ENCODE results near the gene MTUS2. TPM values are rescaled to one million over a fixed set of nuclear protein-coding genes. Genes with fewer than 3 reads are reported as not detected.

Gene MTUS2
- total RNA-seq, 3 donors from 2014 or later, result not detected

DNA sequence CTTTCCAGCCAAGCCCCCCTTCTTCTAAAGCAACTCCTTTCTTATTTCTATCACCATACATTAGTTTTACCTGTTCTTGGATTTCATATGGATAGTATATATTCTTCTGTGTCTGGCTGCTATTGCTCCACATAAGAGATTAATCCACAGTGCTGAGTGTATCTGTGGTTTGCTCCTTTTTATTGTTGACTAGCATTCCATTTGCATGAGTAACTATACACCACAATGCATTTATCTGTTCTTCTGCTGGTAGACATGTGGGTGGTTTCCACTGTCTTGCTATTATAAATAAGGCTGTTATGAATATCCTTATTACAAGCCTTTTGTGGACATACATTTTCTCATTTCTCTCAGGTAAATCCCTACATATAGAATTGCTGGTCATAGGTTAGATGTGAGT is 637.2 kb downstream of the MTUS2 start:
- no peak overlapping the region for H3K4me3 Mint-ChIP-seq
- DNase-seq, result no peak
- H3K9me3 Mint-ChIP-seq, result no peaks in the 10 kb centered on the region
- peaks cover 14% of the 10 kb centered on the region for H3K27me3 Mint-ChIP-seq (ENCODE audit: low read depth)
- ATAC-seq, result no peak
- no peaks in the 10 kb centered on the region for H3K4me1 Mint-ChIP-seq (ENCODE audit: low read depth)
- H3K36me3 Mint-ChIP-seq (ENCODE audit: insufficient read depth), result no peaks in the 10 kb centered on the region

DNA sequence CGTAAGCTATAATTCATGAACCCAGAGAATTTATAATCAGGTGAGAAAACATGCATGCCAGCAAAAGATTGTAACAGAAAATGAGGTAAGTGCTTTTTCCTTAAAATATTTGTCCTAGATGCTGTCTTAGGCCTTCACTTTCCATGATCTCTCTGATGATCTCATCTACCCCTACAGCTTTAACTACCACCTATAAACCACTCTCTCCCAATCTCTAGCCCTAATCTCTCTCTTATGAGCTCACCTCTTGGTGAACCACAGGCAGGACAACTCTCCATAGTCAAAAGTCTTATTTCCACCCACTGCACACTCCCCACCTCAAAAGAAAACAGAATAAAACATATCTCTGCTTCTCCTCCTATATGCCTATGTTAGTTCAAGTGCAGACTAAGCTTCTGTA is 638.3 kb downstream of the MTUS2 start:
- Mint-ChIP-seq H3K36me3 (ENCODE audit: insufficient read depth) (no peaks in the 10 kb centered on the region), H3K27me3 (ENCODE audit: low read depth) (peaks cover 11% of the 10 kb centered on the region), H3K4me1 (ENCODE audit: low read depth) (no peaks in the 10 kb centered on the region), H3K9me3 (no peaks in the 10 kb centered on the region), H3K4me3 (no peak overlapping the region)
- ATAC-seq (no peak), DNase-seq (no peak)

DNA sequence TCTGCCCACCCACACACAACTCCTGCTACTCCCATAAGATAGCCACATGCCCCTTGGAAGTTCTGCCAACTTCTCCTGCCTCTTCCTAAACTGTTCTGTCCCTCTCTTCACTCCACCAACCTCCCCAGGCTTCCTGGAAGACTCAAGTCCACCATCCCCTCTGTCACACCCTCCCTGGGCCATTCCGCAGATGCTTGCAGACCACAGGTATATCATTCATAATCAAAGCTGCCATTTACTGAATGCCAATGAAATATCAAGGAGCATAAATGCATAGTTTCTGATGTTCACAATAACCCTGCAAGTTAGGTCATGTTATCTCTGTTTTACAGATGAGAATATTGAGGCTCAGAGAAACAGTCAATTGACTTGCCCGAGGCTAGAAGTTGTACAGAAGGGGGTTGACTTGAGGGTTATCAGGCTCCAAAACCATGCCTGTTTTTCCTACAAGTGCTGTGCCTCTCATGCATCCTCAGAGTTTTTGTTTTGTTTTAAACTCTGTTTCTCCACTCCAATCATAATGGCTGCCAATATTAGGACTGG is 639.7 kb downstream of the MTUS2 start:
- no peak overlapping the region for H3K4me3 Mint-ChIP-seq
- H3K27me3 Mint-ChIP-seq (ENCODE audit: low read depth), result peaks cover 11% of the 10 kb centered on the region
- DNase-seq (no peak), ATAC-seq (no peak)
- H3K9me3 Mint-ChIP-seq, result no peaks in the 10 kb centered on the region
- no peaks in the 10 kb centered on the region for H3K36me3 Mint-ChIP-seq (ENCODE audit: insufficient read depth)
- no peaks in the 10 kb centered on the region for H3K4me1 Mint-ChIP-seq (ENCODE audit: low read depth)

DNA sequence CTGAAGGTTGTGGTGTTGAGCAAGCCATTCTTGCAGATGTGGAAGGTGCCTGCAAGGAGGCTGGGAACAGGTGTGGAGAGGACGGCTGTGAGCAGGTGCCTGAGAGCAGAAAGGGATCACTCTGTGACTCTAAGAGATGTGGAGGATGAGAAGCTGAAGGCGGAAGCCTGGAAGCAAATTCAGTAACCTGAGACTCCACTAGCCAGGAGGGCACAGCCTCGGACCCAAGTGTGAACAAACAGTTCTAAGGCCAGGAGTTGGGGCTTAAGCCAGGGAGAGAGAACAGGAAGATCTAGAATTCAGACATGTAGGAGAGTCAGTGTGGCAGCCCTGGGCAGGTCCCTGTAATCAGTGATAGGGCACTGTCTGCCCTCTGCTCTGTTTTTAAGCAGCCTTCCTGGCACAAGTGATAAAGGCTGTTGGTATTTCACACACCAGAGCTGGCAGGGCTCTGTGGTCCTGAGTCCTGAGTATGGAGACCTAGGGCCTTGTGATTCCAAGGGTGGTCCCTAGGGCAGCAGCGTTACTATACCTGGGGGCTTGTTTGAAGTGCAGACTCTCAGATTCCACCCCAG is 644.1 kb downstream of the MTUS2 start:
- H3K27me3 Mint-ChIP-seq (ENCODE audit: low read depth), result peaks cover 3% of the 10 kb centered on the region
- ATAC-seq (no peak), DNase-seq (no peak)
- H3K4me3 Mint-ChIP-seq, result no peak overlapping the region
- no peaks in the 10 kb centered on the region for H3K9me3 Mint-ChIP-seq
- H3K4me1 Mint-ChIP-seq (ENCODE audit: low read depth), result no peaks in the 10 kb centered on the region
- H3K36me3 Mint-ChIP-seq (ENCODE audit: insufficient read depth), result no peaks in the 10 kb centered on the region

DNA sequence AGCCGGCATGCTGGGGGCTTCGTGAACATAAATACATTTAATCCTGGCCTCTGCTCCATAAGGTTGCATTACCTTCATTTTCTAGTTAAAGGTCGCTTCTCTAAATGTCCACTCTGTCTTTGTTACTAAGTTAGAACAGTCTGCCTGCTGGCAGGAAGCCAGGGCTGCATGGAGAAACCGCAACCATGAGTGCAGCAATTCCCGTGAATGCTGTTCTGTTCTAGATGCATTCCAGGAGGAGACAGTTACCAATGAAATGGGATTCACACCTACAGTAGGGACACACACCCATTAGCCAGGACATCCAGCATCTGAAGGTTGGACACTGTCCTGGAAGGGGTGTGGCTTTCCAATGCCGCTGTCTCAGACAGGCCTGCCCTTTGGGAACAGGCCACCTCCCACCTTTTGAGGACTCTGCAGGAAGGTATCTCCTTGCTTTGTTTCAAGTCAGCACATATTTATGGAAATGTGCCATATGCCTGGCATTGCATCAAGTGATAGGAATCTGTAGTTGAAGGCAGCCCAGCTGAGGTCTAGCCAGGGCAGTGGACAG is 645.7 kb downstream of the MTUS2 start:
- H3K9me3 Mint-ChIP-seq, result no peaks in the 10 kb centered on the region
- ATAC-seq (no peak), DNase-seq (no peak)
- H3K4me3 Mint-ChIP-seq, result no peak overlapping the region
- no peaks in the 10 kb centered on the region for H3K36me3 Mint-ChIP-seq (ENCODE audit: insufficient read depth)
- no peaks in the 10 kb centered on the region for H3K27me3 Mint-ChIP-seq (ENCODE audit: low read depth)
- H3K4me1 Mint-ChIP-seq (ENCODE audit: low read depth), result no peaks in the 10 kb centered on the region

DNA sequence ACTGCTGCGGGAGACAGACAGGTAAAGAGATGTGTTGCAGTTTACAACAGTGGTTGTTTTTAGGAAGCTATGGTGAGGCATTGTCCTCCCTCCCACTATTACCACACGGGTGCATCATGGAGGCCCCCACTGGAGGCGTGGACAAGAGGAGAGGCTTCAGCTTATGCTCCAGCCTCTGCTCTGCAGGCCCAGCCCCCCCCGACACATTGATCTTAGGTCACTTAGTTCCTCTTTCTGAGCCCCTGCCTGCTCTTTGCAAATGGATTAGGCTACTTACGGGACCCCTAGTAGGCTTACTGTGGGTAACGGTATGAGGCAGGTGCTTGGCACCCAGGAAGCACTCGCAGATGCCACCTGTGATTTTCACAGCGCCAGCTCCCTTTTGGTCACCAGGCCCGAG is 651.4 kb downstream of the MTUS2 start:
- Mint-ChIP-seq H3K36me3 (ENCODE audit: insufficient read depth) (no peaks in the 10 kb centered on the region), H3K4me3 (no peak overlapping the region), H3K4me1 (ENCODE audit: low read depth) (no peaks in the 10 kb centered on the region), H3K27me3 (ENCODE audit: low read depth) (no peaks in the 10 kb centered on the region), H3K9me3 (no peaks in the 10 kb centered on the region)
- ATAC-seq (no peak), DNase-seq (no peak)

DNA sequence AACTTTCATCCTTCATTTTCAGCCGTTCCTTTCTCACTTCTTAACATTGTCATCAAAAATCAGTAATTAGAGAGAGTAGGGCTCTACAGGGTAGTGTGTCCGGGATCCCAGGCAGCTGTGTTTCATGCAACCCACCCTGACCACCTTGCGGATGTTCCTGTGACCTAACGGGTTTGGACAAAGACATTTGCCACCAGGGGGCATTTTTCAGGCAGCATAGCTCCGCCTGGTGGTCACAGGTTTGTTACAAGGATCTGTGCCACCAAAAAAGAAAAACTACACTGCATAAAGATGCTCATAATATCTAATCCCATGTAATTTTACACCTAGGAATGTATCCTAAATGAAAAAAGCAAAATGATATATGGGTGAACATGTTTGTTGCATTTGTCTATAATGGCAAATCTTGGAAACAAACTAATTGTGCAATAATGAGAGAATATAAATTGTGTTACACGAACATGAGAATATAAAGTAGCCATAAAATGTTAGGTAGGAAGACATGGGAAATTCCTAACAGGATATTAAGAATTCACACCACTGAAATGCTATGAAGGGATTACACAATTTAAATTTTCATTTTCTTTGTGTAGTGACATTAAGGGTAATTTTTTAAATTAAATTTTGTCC is 652.3 kb downstream of the MTUS2 start:
- no peak overlapping the region for H3K4me3 Mint-ChIP-seq
- peak in 1 of 2 donors; percentile 46 for ATAC-seq
- no peaks in the 10 kb centered on the region for H3K36me3 Mint-ChIP-seq (ENCODE audit: insufficient read depth)
- DNase-seq, result peak; percentile 33
- H3K27me3 Mint-ChIP-seq (ENCODE audit: low read depth), result no peaks in the 10 kb centered on the region
- no peaks in the 10 kb centered on the region for H3K9me3 Mint-ChIP-seq
- H3K4me1 Mint-ChIP-seq (ENCODE audit: low read depth), result no peaks in the 10 kb centered on the region

DNA sequence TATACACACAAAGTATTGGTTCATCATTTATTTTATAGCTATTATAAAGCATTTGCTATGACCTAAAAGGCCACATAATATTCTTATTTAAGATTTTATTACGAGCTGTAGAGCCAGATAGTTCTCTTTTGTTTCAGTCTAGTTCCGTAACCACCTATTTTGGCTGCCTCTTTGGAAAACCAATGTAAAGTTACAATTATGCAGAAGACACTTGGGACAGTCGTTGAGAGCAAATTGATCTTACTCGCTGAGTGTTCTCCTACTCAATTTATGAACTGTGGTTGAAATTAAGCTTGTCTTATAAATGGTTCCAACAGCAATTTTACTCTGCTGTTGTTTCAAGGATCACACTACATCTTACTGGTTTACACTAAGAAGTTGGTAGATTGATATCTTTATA is 653.0 kb downstream of the MTUS2 start:
- no peak for ATAC-seq
- H3K36me3 Mint-ChIP-seq (ENCODE audit: insufficient read depth), result no peaks in the 10 kb centered on the region
- peaks cover 2% of the 10 kb centered on the region for H3K27me3 Mint-ChIP-seq (ENCODE audit: low read depth)
- no peaks in the 10 kb centered on the region for H3K4me1 Mint-ChIP-seq (ENCODE audit: low read depth)
- H3K4me3 Mint-ChIP-seq, result no peak overlapping the region
- no peaks in the 10 kb centered on the region for H3K9me3 Mint-ChIP-seq
- DNase-seq, result no peak

DNA sequence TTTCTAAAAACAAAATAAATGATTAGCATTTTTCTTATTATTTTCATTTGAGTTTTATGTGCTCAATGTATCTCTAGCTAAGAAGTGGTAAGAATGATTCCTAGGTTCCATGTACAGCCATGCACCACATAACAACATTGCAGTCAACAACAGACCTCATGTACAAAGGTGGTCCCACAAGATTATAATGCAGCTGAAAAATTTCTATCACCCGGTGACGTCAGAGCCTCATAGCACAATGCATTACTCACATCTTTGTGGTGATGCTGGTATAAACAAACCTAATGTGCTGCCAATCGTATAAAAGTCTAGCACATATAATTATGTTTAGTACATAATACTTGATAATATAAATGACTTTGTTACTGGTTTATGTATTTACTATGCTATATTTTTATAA is 654.9 kb downstream of the MTUS2 start:
- DNase-seq, result no peak
- H3K27me3 Mint-ChIP-seq (ENCODE audit: low read depth), result peaks cover 7% of the 10 kb centered on the region
- no peak for ATAC-seq
- H3K36me3 Mint-ChIP-seq (ENCODE audit: insufficient read depth), result no peaks in the 10 kb centered on the region
- H3K9me3 Mint-ChIP-seq, result no peaks in the 10 kb centered on the region
- no peaks in the 10 kb centered on the region for H3K4me1 Mint-ChIP-seq (ENCODE audit: low read depth)
- no peak overlapping the region for H3K4me3 Mint-ChIP-seq

DNA sequence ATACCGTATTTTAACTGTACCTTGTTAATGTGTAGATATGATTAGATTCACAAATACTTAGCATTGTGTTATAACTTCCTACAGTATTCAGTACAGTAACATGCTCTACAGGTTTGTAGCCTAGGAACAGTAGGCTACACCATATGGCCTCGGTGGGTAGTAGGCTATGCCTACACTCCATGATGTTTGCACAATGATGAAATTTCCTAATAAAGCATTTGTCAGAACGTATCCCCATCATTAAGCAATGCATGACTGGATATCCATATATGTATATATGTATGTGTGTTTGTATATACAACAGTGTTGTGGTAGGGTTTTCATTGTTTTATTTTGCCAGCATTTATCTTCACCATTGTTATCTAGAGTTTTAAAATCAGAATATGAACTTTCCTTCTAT is 655.9 kb downstream of the MTUS2 start:
- H3K4me1 Mint-ChIP-seq (ENCODE audit: low read depth), result no peaks in the 10 kb centered on the region
- H3K27me3 Mint-ChIP-seq (ENCODE audit: low read depth), result peaks cover 7% of the 10 kb centered on the region
- H3K4me3 Mint-ChIP-seq, result no peak overlapping the region
- no peaks in the 10 kb centered on the region for H3K36me3 Mint-ChIP-seq (ENCODE audit: insufficient read depth)
- ATAC-seq, result no peak
- no peak for DNase-seq
- no peaks in the 10 kb centered on the region for H3K9me3 Mint-ChIP-seq

DNA sequence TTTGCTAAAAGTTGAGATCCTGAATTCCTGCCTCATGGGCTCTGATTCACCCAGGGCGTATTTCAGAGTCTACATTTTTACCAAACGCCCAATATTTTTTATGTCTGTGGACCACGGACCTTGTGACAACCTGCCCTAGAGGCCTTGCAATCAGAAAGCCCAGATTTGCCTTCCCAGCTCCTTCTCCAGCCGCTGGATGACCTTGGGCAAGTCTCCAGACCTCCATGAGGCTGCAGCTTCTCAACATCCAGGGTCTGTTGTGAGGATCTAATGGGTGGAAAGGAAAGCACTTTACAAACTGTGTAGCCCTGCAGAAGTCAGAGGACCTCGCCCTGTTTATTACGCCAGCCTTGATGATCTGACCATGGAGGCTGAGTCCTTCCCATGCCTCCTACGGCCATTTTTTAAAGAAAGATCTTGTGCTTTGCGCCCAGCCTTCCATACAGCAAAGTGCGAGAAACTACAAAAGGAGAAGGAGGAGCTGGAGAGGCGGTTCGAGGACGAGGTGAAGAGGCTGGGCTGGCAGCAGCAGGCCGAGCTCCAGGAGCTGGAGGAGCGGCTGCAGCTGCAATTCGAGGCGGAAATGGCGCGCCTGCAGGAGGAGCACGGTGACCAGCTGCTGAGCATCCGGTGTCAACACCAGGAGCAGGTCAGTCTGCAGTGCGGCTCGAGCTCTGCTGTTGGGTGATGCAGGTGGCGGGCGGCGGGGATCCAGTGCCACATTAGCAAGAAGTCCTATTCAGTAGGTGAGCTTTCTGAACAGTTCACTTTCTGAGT is 659.8 kb downstream of the MTUS2 start:
- Mint-ChIP-seq H3K27me3 (ENCODE audit: low read depth) (peaks cover 11% of the 10 kb centered on the region), H3K4me3 (no peak overlapping the region), H3K36me3 (ENCODE audit: insufficient read depth) (no peaks in the 10 kb centered on the region), H3K4me1 (ENCODE audit: low read depth) (no peaks in the 10 kb centered on the region), H3K9me3 (no peaks in the 10 kb centered on the region)
- no peak for ATAC-seq
- DNase-seq, result no peak

DNA sequence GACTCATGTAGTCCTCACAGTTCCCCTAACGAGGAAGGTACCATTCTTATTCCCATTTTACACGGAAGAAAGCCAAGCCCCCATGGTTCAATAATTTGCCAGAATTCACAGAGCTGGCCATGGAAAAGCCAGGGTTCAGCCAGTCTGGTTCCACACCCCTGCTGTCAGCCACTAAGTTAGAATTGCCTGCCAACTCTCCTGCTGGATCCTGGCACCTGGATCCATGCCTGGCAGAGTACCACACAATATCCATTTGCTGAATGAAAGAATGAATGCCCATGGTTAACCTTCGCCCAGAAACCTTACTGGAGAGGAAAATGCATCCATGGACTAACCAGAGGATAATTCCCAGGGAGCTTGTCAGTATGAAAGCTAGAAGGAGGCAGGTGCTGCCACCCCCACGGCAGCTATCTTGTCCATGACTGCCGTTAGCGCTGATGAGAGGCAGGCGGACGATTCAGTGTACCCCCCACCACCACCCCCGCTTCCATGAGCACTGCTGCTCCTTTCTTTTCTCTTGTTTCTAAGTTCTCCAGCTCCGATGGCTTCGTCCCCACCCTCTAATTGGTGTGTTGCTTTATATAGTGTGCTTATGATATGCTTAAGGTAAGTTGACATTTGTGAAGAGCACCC is 660.9 kb downstream of the MTUS2 start:
- Mint-ChIP-seq H3K4me1 (ENCODE audit: low read depth) (no peaks in the 10 kb centered on the region), H3K9me3 (no peaks in the 10 kb centered on the region), H3K27me3 (ENCODE audit: low read depth) (peaks cover 11% of the 10 kb centered on the region), H3K36me3 (ENCODE audit: insufficient read depth) (no peaks in the 10 kb centered on the region), H3K4me3 (no peak overlapping the region)
- no peak for DNase-seq
- ATAC-seq, result no peak

DNA sequence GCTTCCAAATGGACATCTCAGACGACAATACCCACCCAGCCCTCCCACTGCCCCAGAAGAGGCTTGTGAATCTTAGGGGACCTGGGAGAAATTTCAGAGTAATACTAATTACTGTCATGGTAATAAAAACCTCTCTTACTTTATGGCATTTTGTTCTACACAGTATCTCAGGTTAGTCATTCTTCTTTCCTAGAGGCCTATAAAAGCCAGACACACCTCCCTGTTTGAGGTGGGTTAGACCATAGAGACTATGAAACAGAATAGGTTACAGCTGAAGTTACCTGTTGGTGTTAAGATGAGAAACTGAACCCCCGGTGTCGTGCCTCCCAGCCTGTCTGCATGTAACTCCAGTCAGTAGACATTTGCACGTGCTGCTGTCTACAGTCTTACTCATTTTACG is 661.5 kb downstream of the MTUS2 start:
- no peaks in the 10 kb centered on the region for H3K9me3 Mint-ChIP-seq
- peaks cover 11% of the 10 kb centered on the region for H3K27me3 Mint-ChIP-seq (ENCODE audit: low read depth)
- H3K4me1 Mint-ChIP-seq (ENCODE audit: low read depth), result no peaks in the 10 kb centered on the region
- H3K4me3 Mint-ChIP-seq, result no peak overlapping the region
- H3K36me3 Mint-ChIP-seq (ENCODE audit: insufficient read depth), result no peaks in the 10 kb centered on the region
- ATAC-seq, result no peak
- no peak for DNase-seq

DNA sequence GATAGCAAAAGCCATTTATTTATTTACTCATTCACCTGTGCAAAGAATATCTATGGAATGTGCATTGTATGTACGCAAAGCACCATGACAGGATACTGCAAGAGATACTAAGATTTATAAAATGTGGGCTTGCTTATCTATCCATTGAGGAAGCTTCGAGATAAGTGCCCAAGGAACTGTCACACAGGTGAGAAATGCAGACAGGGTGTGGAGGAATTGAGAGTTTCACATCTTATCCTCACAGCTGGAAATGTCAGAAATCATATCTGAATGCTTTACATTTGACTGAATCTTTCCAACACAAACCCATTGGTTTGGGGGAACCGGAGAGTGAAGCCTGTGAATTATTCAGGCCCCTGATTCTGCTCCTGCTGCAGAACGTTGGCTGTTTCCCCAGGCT is 662.4 kb downstream of the MTUS2 start:
- no peaks in the 10 kb centered on the region for H3K36me3 Mint-ChIP-seq (ENCODE audit: insufficient read depth)
- DNase-seq (no peak), ATAC-seq (no peak)
- H3K4me3 Mint-ChIP-seq, result no peak overlapping the region
- H3K4me1 Mint-ChIP-seq (ENCODE audit: low read depth), result no peaks in the 10 kb centered on the region
- H3K9me3 Mint-ChIP-seq, result no peaks in the 10 kb centered on the region
- H3K27me3 Mint-ChIP-seq (ENCODE audit: low read depth), result peaks cover 11% of the 10 kb centered on the region

All from activated T-cell treated with anti-CD3 and anti-CD28 coated beads, Interleukin-2, amount 50 U/mL, for 4 hours (primary cell).